HG03025 (cell line): ENCODE results near the gene OAS3.
"Not testable (repeated sequence)": the region's sequence is repeated elsewhere in the genome, so short reads cannot be mapped to it uniquely, and the experiment has no call there.

Source experiments
- ATAC-seq: cut with Tn5 transposase; IDR thresholded peaks from one replicate; pipeline ENCODE4 v1.9.1; 2021; ENCODE audit warnings: mild to moderate bottlenecking, moderate library complexity; ENCODE audit not compliant: unreplicated experiment, low FRiP score

OAS3 gene, protein sequence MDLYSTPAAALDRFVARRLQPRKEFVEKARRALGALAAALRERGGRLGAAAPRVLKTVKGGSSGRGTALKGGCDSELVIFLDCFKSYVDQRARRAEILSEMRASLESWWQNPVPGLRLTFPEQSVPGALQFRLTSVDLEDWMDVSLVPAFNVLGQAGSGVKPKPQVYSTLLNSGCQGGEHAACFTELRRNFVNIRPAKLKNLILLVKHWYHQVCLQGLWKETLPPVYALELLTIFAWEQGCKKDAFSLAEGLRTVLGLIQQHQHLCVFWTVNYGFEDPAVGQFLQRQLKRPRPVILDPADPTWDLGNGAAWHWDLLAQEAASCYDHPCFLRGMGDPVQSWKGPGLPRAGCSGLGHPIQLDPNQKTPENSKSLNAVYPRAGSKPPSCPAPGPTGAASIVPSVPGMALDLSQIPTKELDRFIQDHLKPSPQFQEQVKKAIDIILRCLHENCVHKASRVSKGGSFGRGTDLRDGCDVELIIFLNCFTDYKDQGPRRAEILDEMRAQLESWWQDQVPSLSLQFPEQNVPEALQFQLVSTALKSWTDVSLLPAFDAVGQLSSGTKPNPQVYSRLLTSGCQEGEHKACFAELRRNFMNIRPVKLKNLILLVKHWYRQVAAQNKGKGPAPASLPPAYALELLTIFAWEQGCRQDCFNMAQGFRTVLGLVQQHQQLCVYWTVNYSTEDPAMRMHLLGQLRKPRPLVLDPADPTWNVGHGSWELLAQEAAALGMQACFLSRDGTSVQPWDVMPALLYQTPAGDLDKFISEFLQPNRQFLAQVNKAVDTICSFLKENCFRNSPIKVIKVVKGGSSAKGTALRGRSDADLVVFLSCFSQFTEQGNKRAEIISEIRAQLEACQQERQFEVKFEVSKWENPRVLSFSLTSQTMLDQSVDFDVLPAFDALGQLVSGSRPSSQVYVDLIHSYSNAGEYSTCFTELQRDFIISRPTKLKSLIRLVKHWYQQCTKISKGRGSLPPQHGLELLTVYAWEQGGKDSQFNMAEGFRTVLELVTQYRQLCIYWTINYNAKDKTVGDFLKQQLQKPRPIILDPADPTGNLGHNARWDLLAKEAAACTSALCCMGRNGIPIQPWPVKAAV

DNA sequence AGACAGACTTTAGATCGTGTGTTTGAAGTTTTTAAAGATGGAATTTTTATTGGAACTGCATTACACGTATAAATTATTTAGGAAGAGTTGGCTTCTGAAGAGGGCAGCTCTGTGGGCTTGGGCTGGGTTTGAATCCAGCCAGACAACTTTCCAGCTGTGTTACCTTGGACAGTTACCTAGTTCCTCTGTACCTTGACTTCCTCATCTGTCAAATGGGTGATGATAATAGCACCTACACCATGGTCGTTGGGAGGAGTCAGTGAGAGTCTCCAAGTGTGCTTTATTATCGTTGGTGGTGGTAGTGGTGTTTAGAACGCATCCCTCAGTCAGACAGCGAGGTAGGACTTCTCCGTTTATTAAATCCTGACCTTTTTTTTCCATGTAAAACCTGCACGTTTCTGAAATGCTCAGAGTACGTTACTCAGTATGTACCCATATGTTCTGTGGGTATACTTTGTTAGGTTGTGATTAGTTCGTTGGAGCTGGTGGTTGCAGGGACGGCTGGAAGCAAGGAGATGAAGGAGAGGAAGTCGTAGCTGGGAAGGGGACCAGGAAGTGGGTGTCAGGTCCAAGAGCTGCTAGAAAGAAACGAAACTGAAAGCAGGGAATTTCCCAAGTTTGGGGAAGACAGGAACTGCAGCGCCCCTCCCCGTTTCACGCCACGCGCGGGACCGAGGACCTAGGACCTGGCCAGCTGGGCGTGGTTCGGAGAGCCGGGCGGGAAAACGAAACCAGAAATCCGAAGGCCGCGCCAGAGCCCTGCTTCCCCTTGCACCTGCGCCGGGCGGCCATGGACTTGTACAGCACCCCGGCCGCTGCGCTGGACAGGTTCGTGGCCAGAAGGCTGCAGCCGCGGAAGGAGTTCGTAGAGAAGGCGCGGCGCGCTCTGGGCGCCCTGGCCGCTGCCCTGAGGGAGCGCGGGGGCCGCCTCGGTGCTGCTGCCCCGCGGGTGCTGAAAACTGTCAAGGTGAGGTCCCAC lies at the start of gene OAS3:
Gene OAS3, plus strand, starts transcription at position 734 of the 979 bp plus-strand sequence. Its CDS starts 57 bp downstream, at position 791.
- no peak for ATAC-seq

DNA sequence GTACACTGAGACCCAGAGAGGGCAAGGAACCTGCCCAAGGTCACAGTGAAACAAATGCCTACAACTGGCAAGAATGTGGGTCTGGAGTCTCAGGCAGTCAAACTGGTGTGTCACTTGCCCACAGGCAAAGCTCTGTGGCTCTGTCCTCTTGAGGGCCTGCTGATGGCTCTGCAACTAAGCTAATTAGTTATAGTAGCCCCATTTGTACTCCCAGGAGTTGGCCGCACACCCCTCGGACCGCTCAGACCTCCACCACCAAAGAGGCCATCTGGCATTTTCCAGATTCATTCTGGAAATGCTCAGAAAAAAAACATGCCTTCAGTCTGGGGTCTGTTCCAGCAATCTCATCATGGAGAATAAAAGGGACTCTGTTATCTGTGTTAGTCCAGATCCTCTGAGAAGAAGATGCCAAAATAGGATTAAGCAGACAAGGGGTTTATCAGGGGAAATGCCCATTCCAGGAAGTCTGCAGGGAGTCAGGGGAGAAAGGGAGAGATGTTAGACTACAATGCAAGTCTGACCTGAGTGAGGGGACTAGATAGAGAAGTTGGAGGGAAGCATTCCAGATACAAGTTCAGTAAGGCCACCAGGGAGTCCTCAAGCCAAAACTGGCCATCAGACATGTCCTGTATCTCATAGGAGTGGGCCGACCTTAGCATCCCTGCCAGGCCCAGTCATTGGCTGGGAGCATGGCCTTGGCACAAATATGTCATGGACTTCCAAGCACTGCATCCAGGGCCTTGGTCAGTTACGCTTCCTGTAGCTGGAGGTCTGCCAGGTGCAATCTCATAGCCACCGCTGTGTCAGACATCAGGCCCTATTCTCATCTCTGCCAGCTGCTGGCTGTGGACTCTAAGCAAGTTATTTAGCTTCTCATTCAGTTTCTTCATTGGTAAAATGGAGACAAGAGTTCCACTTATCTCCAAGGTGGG lies 46.9 kb upstream of the OAS3 start:
- ATAC-seq, result no peak

DNA sequence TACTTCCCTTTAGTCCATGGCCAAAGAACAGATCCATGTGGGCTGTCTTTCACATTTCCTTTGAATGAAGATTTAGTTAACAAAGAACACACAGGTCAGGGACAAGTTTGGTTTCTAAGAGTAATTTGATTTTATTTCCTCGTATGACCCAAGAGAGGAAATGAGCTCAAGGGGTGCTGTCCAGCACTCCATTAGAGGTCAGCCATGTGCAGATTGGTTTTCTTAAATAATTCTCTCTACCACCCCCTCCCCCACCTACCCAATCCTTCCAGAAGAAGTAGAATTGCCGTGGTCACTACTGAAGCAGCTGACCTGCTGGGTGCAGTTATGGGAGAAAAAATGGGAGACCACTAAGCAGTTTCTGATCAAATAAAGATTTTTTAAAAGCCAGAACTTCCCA lies 45.4 kb upstream of the OAS3 start:
- ATAC-seq, result no peak

DNA sequence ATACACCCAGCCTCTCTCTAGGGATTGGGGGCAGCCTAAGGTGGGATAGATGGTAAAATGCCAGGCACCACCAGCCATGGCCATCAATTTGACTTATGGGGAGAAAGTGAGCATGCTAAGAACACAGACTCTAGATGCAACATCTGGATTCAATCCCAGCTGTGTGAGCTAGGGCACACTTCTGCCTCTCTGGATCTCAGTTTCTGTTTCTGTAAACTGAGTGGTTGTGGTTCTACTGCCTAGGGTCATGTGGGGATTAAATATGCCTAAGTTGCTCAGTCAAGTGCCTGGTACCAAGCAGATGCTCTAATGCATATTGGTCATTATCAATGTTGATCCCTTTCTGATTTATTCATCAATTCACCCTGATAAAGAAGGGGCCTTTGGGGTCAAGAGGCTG lies 44.1 kb upstream of the OAS3 start:
- no peak for ATAC-seq

DNA sequence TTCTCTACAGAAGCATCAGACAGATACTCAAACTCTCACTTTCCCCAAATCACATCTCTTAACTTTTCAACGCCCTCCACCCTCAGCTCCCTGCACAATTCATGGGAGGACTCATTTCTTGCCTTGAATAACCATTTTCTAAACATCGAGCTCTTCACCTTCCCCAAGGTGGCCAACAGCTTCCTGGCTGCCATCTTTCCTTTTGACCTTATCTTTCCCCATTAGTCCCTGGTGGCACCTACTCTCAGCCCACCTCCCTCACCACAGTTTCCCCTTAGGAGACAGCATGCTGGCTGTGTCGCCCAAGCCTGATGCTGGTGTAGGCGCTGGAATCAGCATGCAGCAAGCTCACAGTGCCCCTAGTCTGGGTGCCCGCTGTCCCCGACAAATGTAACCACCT lies 39.9 kb upstream of the OAS3 start:
- no peak for ATAC-seq

DNA sequence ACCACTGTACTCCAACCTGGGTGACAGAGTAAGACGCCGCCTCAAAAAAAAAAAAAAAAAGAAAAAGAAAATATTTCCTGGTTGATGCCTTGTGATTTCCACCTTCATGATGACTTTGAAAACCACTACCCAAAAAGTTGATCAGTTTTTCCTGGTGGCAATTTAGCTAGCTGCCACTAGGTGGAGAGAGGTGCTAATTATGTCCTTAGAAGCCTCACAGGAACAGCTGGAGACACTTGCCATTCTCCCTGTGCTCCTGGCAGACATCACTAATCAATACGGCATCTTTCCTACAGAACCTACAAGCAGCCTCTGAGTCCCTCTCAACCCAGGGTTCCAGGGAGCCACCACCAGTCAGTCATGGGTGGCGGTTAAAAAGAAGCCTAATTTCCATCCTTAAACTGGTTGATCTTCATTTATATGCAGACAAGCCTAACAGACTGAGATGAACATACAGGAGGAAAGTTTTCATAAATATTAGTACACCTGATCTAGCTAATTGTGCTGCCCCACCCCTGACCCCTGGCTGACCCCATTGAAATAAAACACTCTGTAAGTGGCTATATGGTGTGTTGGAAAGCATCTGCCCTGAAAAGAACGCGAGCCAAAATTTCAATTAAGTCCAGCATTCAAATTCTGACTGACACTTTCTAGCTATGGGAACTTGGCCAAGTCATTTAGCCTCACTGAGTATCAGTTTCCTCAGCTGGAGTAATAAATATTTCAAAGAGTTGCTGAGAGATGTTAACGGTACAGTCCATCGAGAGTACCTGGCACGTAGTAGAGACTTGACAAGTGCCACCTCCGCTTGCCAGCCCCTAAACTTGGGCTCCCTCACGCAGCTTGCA lies 37.8 kb upstream of the OAS3 start:
- ATAC-seq, result no peak

DNA sequence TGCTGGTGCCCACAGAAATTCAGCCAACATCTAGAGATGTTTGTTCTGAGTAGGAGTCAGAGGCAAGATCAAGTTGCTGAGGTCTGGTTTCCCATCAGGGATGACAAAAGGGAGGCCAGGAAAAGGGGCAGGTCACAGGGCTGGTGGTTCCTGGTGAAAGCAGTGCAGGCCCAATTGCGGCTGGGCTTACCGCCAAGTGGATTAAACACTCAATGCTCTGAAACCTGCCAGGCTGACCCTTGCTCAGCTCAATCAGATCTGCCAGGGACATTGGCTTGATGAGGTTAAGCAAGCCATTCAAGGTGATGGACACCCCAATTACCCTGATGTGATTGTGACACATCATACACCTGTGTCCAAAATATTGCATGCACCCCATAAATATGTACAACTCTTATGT lies 37.0 kb upstream of the OAS3 start:
- no peak for ATAC-seq

DNA sequence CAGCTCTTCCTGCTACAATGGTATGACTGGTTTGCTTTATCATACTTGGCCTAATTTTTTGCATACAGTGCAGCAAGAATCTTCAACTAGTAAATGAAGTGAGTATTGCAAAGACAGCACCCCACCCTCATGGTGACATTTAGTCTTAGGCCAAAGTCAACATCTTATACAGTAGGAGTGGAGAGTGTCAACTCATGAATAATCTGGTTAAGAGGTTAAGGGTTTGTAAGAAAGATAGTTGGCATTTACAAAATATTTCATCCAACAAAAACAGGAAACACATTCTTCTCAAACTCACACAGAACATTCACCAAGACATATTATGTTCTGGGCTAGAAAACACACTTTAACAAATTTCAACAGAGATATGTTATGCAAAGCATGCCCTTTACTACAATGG lies 33.7 kb upstream of the OAS3 start:
- ATAC-seq, result no peak

DNA sequence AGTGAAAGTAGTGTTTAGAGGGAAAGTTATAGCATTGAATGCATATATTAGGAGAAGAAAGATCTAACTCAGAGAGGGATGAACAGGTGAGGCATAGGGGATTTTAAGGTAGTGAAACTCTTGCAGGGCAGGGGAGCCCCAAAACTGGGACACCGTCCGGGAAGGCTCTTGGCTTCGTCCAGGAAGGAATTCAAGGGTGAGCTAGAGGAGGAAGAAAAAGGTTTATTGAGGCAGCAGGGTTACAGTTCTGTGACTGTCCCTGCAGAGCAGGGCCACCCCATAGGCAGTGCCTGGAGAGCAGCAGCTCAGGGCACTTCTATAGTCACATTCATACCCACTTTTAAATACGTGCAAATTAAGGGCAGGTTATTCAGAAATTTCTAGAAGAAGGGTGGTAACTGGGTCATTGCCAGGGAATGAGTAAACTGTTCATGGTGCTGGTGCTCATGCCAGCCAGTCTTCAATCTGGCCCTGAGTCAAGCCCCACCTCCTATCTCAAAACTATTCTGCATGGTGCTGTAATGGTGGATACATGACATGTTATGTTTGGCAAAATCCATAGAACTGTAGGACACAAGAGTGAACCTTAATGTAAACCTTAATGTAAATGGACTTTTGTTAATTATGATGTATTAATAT lies 32.7 kb upstream of the OAS3 start:
- no peak for ATAC-seq

DNA sequence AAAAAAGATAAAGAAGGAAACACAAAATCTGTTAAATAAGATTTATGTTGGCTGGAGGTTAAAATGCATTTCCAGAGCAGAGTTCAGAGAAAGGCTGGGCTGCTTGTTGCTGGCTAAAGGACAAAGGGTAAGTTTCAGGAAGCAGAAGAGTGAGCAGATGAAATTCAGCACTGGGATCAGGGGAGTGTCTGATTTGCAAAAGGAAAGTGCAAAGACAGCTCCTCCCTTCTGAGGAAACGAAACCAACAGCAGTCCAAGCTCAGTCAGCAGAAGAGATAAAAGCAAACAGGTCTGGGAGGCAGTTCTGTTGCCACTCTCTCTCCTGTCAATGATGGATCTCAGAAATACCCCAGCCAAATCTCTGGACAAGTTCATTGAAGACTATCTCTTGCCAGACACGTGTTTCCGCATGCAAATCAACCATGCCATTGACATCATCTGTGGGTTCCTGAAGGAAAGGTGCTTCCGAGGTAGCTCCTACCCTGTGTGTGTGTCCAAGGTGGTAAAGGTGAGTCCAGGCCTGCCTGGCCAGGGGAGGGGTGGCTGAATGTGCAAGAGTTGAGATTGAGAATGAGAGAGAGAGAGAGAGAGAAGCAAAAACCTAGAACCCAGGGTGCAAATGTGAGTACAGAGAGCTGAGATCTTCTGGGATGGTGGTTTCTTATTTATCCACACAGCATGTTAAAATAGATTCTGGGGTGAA lies 31.4 kb upstream of the OAS3 start, which contains the start of gene OAS1:
Gene OAS1, plus strand, starts transcription at position 251 of the 703 bp plus-strand sequence. Its CDS starts 78 bp downstream, at position 329.
- ATAC-seq, result peak; percentile 60

DNA sequence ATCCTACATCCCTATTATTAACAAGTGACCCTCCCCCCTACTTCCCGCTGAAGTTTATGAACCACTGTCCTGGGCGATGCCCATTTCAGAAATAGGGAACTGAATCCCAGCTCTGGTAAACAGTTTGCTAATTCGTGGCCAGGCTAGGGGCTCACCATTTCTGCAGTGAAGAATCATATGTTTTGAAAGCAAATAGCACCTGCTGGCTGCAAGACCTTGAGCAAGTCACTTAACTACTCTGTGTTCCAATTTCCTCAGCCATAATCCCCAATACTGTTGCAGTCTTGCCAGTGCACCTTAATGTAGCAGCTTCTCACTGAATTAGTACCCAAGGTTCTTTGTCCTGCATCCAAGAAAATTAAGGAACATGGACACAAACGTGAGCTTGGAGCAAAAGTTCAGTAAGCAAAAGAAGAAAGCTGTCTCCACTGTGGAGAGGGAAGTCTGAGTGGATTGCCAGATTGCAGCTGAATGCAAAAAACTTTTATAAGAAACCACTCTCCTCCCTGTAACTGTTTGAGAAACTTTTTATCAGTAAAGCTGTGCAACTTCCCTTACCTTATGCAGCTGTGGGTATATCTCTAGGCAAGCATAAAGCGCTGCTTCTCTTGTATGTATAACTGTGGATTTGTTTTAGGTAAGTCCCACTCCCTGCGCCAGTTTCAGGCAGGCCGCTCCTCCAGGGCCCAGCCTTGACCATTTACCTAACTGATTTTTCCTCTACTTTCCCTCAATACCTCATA lies 30.7 kb upstream of the OAS3 start:
- ATAC-seq, result peak; percentile 59

DNA sequence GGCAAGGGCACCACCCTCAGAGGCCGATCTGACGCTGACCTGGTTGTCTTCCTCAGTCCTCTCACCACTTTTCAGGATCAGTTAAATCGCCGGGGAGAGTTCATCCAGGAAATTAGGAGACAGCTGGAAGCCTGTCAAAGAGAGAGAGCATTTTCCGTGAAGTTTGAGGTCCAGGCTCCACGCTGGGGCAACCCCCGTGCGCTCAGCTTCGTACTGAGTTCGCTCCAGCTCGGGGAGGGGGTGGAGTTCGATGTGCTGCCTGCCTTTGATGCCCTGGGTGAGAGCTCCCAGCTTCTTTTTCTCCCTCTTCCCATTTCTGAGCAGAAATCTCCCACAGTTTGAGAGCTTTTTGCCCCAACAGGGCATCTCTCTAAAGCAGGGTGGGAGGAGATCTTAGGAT lies 29.7 kb upstream of the OAS3 start:
- no peak for ATAC-seq

DNA sequence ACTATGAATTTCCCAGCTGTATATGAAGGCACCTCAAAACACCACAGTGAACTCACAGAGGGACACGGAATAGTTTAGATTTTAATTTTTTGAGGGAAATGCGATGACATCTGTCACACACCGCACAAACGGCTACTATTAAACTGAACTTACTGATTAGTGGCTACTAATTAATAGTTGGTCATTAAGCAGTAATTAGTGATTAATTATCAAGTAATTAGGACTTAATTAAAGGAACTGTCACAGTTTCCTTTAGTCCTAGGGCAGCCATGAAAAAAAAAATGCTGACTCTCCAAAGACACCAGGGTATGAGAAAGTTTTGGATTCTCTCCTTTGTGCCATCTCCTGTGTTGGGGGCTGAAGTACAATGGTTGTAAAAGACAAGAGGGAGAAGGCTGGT lies 28.6 kb upstream of the OAS3 start:
- no peak for ATAC-seq

DNA sequence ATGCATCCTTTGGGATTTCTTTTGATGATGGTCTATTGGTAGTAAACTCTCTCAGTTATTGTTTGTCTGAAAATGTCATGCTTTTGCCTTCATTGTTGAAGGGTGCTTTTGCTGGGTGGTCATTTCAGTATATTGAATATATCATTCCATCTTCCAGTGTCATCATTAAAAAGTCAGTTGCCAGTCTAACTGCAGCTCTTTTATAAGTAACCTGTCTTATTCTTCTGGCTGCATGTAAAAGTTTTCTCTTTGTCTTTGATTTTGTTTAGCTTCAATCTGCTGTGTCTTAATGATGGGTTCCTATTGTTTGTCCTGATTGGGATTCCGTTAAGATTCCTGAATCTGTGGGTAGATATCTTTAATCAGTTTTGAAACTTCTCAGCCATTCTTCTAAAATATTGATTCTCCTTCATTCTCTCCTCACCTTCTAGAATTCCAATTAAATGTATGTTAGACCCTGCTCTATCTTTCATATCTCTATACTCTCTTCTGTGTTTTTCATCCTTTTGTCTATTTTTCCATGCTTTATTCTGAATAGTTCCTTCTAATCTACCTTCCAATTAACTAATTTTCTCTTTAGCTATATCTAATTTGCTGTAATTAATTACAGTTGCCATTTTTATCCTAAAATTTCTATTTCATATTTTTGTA lies 25.1 kb upstream of the OAS3 start:
- ATAC-seq, result no peak

DNA sequence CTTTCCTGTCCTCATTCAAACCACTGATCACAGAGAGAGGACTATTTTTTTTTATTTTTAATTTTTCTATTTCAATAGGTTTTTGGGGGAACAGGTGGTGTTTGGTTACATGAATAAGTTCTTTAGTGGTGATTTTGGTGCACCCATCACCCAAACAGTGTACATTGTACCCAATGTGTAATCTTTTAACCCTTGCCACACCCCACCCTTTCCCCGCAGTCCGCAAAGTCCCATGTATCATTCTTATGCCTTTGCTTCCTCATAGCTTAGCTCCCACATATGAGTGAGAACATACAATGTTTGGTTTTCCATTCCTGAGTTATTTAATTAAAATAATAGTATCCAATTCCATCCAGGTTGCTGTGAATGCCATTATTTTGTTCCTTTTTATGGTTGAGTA lies 24.4 kb upstream of the OAS3 start:
- ATAC-seq, result not testable (repeated sequence)

DNA sequence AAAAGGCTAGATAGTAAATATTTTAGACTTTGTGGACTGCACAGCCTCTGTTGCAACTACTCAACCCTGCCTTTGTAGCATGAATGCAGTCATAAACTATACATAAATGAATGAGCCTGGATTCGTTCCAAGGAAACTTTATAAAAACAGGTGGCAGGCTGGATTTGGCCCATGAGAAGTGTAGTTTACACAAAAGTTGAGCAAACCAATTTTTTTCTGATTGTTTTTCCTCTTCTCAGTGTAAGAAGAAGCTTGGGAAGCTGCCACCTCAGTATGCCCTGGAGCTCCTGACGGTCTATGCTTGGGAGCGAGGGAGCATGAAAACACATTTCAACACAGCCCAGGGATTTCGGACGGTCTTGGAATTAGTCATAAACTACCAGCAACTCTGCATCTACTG lies 22.0 kb upstream of the OAS3 start:
- no peak for ATAC-seq
